CD14-positive monocyte (primary cell): ENCODE results near the gene CD151. TPM values are rescaled to one million over a fixed set of nuclear protein-coding genes. Genes with fewer than 3 reads are reported as not detected.
A peak's percentile ranks its signal among the peaks of the same experiment; 100 is the strongest.

Source experiments
- DNase-seq, 3 donors: peaks; one replicate each; pipeline ENCODE4 v3.0.0-alpha.2; 2011 to 2022
- H2AFZ ChIP-seq: 2 replicates; pipeline ENCODE4 v1.6.0; 2012; ENCODE audit warnings: mild to moderate bottlenecking, low read depth, low read length, inconsistent platforms; ENCODE audit not compliant: insufficient read depth, poor library complexity, severe bottlenecking
- H3K27ac ChIP-seq, 2 donors: 1 replicate in 1 of 2; 2 replicates in 1 of 2; pipeline ENCODE4 v1.5.1; 2012 to 2013; ENCODE audit warnings: low read length in 2 of 2, control low read depth in 1 of 2, inconsistent platforms in 1 of 2, low read depth in 1 of 2, mild to moderate bottlenecking in 1 of 2
- H3K27me3 ChIP-seq, 2 donors: one replicate each; pipeline versions ENCODE4 v1.6.0 to v1.6.1; 2011 to 2013; ENCODE audit warnings: low read length in 2 of 2; ENCODE audit not compliant: control insufficient read depth in 2 of 2, insufficient read depth in 2 of 2
- H3K36me3 ChIP-seq, 2 donors: replicated peaks in 1 of 2; 1 replicate in 1 of 2; 2 replicates in 1 of 2; pipeline versions ENCODE4 v1.5.1 to v1.6.1; 2012 to 2013; ENCODE audit warnings: low read length in 2 of 2, control low read depth in 1 of 2, inconsistent platforms in 1 of 2, mild to moderate bottlenecking in 1 of 2; ENCODE audit not compliant: insufficient read depth in 2 of 2, control insufficient read depth in 1 of 2
- H3K4me1 ChIP-seq, 2 donors: 1 replicate in 1 of 2; 2 replicates in 1 of 2; pipeline versions ENCODE4 v1.5.1 to v1.6.1; 2012 to 2013; ENCODE audit warnings: low read length in 2 of 2, control low read depth in 1 of 2, inconsistent platforms in 1 of 2, mild to moderate bottlenecking in 1 of 2, moderate library complexity in 1 of 2; ENCODE audit not compliant: insufficient read depth in 2 of 2, control insufficient read depth in 1 of 2
- H3K4me2 ChIP-seq: replicated peaks from 2 replicates; pipeline ENCODE3; 2012; ENCODE audit warnings: low read length, moderate library complexity, mild to moderate bottlenecking; ENCODE audit not compliant: poor library complexity, severe bottlenecking; ENCODE audit errors: extremely low read depth
- H3K4me3 ChIP-seq, 3 experiments: fragments of 200-600 bp in 1 of 3; sonication (generic) in 1 of 3; replicated peaks in 1 of 3; 1 replicate in 2 of 3; 2 replicates in 1 of 3; pipeline ENCODE4 v1.5.1; 2011 to 2013; ENCODE audit warnings: low read length in 3 of 3, mild to moderate bottlenecking in 3 of 3, control low read depth in 2 of 3, low read depth in 2 of 3, inconsistent platforms in 1 of 3, moderate library complexity in 1 of 3
- H3K79me2 ChIP-seq: 2 replicates; pipeline ENCODE4 v1.6.0; 2012; ENCODE audit warnings: mild to moderate bottlenecking, control low read depth, inconsistent platforms, low read length, moderate library complexity; ENCODE audit not compliant: insufficient read depth
- H3K9ac ChIP-seq: 2 replicates; pipeline ENCODE4 v1.6.0; 2017; ENCODE audit warnings: low read length, mild to moderate bottlenecking; ENCODE audit not compliant: insufficient read depth, poor library complexity, severe bottlenecking
- H3K9me3 ChIP-seq, 2 donors: replicated peaks in 1 of 2; 1 replicate in 1 of 2; 2 replicates in 1 of 2; pipeline versions ENCODE4 v1.5.1 to v1.6.1; 2012 to 2013; ENCODE audit warnings: low read length in 2 of 2, control low read depth in 1 of 2; ENCODE audit not compliant: control insufficient read depth in 1 of 2, insufficient read depth in 1 of 2
- H4K20me1 ChIP-seq: 2 replicates; pipeline ENCODE4 v1.6.0; 2012; ENCODE audit warnings: mild to moderate bottlenecking, low read length, control low read depth, moderate library complexity; ENCODE audit not compliant: insufficient read depth
- H3K27ac Mint-ChIP-seq, 7 donors: one replicate each; pipeline ENCODE4 v1.8.0; 2020; ENCODE audit warnings: mild to moderate bottlenecking in 7 of 7, mixed read lengths in 7 of 7, moderate library complexity in 6 of 7, inconsistent platforms in 2 of 7
- H3K27me3 Mint-ChIP-seq, 3 donors: one replicate each; pipeline ENCODE4 v1.8.0; 2021 to 2022; ENCODE audit warnings: low read depth in 3 of 3, mild to moderate bottlenecking in 3 of 3, mixed read lengths in 3 of 3, moderate library complexity in 3 of 3, inconsistent platforms in 1 of 3
- H3K36me3 Mint-ChIP-seq, 2 donors: one replicate each; pipeline ENCODE4 v1.8.0; 2020; ENCODE audit warnings: mixed read lengths in 2 of 2, inconsistent platforms in 1 of 2, mild to moderate bottlenecking in 1 of 2
- H3K4me1 Mint-ChIP-seq: one replicate; pipeline ENCODE4 v1.8.0; 2020; ENCODE audit warnings: mild to moderate bottlenecking, mixed read lengths
- H3K4me3 Mint-ChIP-seq, 2 donors: one replicate each; pipeline ENCODE4 v1.8.0; 2020; ENCODE audit warnings: mild to moderate bottlenecking in 2 of 2, mixed read lengths in 2 of 2, moderate library complexity in 1 of 2
- H3K9me3 Mint-ChIP-seq, 7 donors: one replicate each; pipeline ENCODE4 v1.8.0; 2020 to 2022; ENCODE audit warnings: mixed read lengths in 7 of 7, mild to moderate bottlenecking in 6 of 7, moderate library complexity in 6 of 7, inconsistent platforms in 2 of 7
- WGBS: methylation state at CpG from one replicate; pipeline ENCODE4 v1.1.5; 2013; ENCODE audit warnings: missing lambda C conversion rate; ENCODE audit not compliant: insufficient coverage; 5-methylcytosine and 5-hydroxymethylcytosine counted together
- intact Hi-C, 2 donors: fragments of 100-400 bp; cut with micrococcal nuclease; formaldehyde crosslinking; loops; one replicate each; pipeline versions ENCODE4 v1.15.0 to v1.15.1; 2023
- polyA plus RNA-seq, 3 donors: library from polyadenylated mRNA; depleted of rRNA in 1 of 3; unstranded in 2 of 3; stranded (reverse) in 1 of 3; fragments of 300-500 nt in 2 of 3; fragments of >200 nt in 1 of 3; fragmentation: Illumina TruSeq in 2 of 3; gene quantifications; 1 replicate in 2 of 3; 2 replicates in 1 of 3; pipeline ENCODE4 v1.2.3, GENCODE V29; 2012 to 2021
- TF ChIP-seq, protein P1 (sequence below): fragments of 200-600 bp; IDR thresholded peaks from one replicate; pipeline ENCODE4 v1.8.0; 2022; ENCODE audit warnings: antibody characterized with exemption, mild to moderate bottlenecking

CD151 gene
- polyA plus RNA-seq, 3 donors: 18.1 to 200 (median 57.4) TPM

DNA sequence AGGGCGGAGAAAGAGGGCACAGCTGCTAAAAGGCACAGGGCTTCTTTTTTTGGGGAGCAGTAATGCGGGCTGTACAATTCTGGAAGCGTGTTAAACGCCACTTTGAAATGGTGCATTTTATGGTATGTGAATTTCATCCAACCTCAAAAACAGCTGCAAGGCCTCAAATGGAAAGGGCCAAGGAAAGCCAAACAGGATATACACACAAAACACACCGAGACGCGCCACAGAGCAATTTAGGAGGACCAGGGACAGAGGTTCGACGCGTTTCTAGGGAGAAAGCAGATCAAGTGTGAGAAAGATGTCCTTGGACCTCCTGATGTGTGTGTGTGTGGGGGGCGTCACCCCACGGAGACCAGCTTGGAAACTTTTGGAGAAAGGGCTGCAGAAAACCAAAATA lies 41.0 kb downstream of the CD151 start:
- WGBS: 82% methylated on average over 9 of the region's 12 CpGs
- TF ChIP-seq, protein P1, sequence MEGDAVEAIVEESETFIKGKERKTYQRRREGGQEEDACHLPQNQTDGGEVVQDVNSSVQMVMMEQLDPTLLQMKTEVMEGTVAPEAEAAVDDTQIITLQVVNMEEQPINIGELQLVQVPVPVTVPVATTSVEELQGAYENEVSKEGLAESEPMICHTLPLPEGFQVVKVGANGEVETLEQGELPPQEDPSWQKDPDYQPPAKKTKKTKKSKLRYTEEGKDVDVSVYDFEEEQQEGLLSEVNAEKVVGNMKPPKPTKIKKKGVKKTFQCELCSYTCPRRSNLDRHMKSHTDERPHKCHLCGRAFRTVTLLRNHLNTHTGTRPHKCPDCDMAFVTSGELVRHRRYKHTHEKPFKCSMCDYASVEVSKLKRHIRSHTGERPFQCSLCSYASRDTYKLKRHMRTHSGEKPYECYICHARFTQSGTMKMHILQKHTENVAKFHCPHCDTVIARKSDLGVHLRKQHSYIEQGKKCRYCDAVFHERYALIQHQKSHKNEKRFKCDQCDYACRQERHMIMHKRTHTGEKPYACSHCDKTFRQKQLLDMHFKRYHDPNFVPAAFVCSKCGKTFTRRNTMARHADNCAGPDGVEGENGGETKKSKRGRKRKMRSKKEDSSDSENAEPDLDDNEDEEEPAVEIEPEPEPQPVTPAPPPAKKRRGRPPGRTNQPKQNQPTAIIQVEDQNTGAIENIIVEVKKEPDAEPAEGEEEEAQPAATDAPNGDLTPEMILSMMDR: no peak
- Histone ChIP-seq H4K20me1 (no peaks in the 10 kb centered on the region), H3K4me1 (no peaks in the 10 kb centered on the region), H2AFZ (no peak overlapping the region), H3K4me2 (no peak overlapping the region), H3K27ac (no peak overlapping the region), H3K4me3 (no peak overlapping the region), H3K9ac (no peak overlapping the region), H3K9me3 (no peaks in the 10 kb centered on the region), H3K79me2 (no peaks in the 10 kb centered on the region), H3K27me3 (no peaks in the 10 kb centered on the region), H3K36me3 (no peaks in the 10 kb centered on the region)
- DNase-seq: no peak
- peaks cover 0 to 3% (median 3%) of the 10 kb centered on the region in 3 donors for H3K27me3 Mint-ChIP-seq
- intact Hi-C loops: no loop called here
- H3K36me3 Mint-ChIP-seq: peaks cover 2 to 9% of the 10 kb centered on the region in 2 donors
- H3K4me3 Mint-ChIP-seq: no peak overlapping the region
- peaks cover 0 to 2% (median 0%) of the 10 kb centered on the region in 7 donors for H3K9me3 Mint-ChIP-seq
- H3K27ac Mint-ChIP-seq: peak overlapping the region in 1 of 7 donors; percentile 32
- no peaks in the 10 kb centered on the region for H3K4me1 Mint-ChIP-seq

DNA sequence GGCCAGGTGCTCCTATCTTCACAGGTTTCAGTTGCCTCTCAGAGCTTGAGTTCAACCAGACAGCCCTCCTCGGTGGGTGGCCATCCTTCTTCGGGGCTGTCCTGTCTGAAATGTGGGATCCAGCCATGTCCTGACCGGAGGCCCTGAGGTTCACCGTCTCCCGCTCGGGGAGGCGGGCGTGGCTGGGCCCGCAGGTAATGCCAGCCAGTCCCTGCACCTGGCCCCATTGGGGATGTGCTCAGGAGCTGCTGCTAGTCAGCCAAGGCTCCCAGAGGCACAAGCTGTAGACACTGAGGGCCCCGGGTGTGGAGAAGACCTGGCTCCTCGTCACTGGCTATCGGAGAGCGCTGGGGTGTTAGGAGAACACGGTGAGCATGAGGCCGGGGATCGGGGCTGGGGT lies 42.5 kb downstream of the CD151 start:
- H3K9ac ChIP-seq: no peak overlapping the region
- WGBS: 95% methylated on average over 14 of the region's 16 CpGs
- DNase-seq: no peak
- Mint-ChIP-seq H3K36me3 (peaks cover 9 to 17% of the 10 kb centered on the region in 2 donors), H3K27ac (no peak overlapping the region), H3K27me3 (peaks cover 0 to 3% (median 3%) of the 10 kb centered on the region in 3 donors), H3K9me3 (peaks cover 0 to 2% (median 0%) of the 10 kb centered on the region in 7 donors), H3K4me1 (no peaks in the 10 kb centered on the region), H3K4me3 (no peak overlapping the region)
- no peaks in the 10 kb centered on the region for H3K9me3 ChIP-seq
- no peaks in the 10 kb centered on the region for H3K4me1 ChIP-seq
- no peak overlapping the region for H3K27ac ChIP-seq
- intact Hi-C loops: no loop called here
- H3K4me2 ChIP-seq: no peak overlapping the region
- TF ChIP-seq, protein P1: no peak
- no peaks in the 10 kb centered on the region for H4K20me1 ChIP-seq
- no peak overlapping the region for H3K4me3 ChIP-seq
- H2AFZ ChIP-seq: no peak overlapping the region
- H3K27me3 ChIP-seq: no peaks in the 10 kb centered on the region
- peaks cover 3 to 5% of the 10 kb centered on the region in 2 donors for H3K36me3 ChIP-seq
- H3K79me2 ChIP-seq: no peaks in the 10 kb centered on the region
